ENCODE measurements around the gene ESCO1. TPM values are rescaled to one million over a fixed set of nuclear protein-coding genes. Genes with fewer than 3 reads are reported as not detected.

The ESCO1 gene
- total RNA-seq, 1 experiment from 2014 or later = 14.9 TPM

DNA sequence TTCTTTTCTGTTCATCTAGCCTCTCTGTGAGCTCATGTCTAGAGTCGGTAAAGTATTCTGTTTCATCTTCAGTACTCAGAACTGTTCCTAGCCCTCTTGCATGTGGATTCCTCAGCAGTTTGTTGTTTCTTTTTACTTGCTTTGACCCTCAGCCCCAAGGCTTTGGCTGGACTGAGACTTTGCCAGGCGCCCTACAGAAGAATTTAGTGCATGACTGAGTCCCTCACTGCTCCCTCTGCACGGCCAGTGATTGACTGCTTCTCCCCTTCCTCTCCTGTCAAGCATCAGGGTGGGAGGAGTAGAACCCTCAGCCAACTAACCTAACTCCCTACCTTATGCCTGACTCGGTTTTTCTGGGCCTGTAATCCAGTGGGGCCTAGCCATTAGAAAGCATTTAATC, 109.8 kb downstream of the ESCO1 start:
- DNase-seq (ENCODE audit: low spot score) = no peak
- H3K27ac ChIP-seq (ENCODE audit: low read depth, low read length, poor library complexity, severe bottlenecking) = no peak overlapping the region
- H3K36me3 ChIP-seq (ENCODE audit: insufficient read depth, low read length, poor library complexity, severe bottlenecking) = no peaks in the 10 kb centered on the region
- intact Hi-C loops (cut with micrococcal nuclease; ENCODE audit: unreplicated experiment) = no loop called here
- H3K4me1 ChIP-seq (ENCODE audit: insufficient read depth, low read length, poor library complexity, severe bottlenecking) = no peaks in the 10 kb centered on the region
- H3K27me3 ChIP-seq (replicated peaks; ENCODE audit: insufficient read depth, low read depth, low read length, poor library complexity) = no peaks in the 10 kb centered on the region
- TF ChIP-seq, protein P1, sequence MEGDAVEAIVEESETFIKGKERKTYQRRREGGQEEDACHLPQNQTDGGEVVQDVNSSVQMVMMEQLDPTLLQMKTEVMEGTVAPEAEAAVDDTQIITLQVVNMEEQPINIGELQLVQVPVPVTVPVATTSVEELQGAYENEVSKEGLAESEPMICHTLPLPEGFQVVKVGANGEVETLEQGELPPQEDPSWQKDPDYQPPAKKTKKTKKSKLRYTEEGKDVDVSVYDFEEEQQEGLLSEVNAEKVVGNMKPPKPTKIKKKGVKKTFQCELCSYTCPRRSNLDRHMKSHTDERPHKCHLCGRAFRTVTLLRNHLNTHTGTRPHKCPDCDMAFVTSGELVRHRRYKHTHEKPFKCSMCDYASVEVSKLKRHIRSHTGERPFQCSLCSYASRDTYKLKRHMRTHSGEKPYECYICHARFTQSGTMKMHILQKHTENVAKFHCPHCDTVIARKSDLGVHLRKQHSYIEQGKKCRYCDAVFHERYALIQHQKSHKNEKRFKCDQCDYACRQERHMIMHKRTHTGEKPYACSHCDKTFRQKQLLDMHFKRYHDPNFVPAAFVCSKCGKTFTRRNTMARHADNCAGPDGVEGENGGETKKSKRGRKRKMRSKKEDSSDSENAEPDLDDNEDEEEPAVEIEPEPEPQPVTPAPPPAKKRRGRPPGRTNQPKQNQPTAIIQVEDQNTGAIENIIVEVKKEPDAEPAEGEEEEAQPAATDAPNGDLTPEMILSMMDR (conservative IDR thresholded peaks at IDR 0.05; ENCODE audit: low read depth, low read length) = no peak
- no peak for TF ChIP-seq EZH2 (IDR thresholded peaks at IDR 0.05; ENCODE audit: borderline replicate concordance, low read depth, low read length, poor library complexity, severe bottlenecking)
- no TSS peak for BruUV-seq (replicated peaks)
- H3K4me3 ChIP-seq (ENCODE audit: low read depth, low read length, poor library complexity, severe bottlenecking) = no peak overlapping the region
- ChIA-PET POLR2A (ENCODE audit: low non-redundant PET) (no interaction called here), CTCF (no interaction called here)
- no peaks in the 10 kb centered on the region for H3K9me3 ChIP-seq (ENCODE audit: low read depth, low read length, poor library complexity, severe bottlenecking)

DNA sequence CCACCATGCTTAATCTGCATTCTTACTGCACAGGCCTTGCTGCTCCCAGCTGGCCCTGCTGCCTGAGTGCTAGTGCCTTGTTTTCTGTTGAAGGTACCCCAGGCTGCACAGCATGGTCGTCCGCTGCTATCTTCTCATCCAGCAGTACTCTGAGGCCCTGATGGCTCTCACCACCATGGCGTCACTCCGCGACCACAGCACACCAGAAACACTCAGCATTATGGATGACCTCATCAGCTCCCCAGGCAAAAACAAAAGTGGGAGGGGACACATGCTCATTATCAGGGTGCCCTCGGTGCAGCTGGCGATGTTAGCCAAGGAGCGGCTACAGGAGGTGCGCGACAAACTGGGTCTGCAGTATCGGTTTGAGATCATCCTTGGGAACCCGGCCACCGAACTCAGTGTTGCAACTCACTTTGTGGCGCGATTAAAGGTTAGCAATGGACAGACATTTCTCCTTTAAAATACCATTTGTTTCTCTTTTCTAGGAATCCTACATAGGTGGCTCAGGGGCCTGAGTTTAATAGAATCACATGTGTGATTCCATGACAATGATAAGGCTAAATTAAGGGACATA, 110.5 kb downstream of the ESCO1 start:
- Histone ChIP-seq H3K4me1 (ENCODE audit: insufficient read depth, low read length, poor library complexity, severe bottlenecking) (peaks cover 6% of the 10 kb centered on the region), H3K9me3 (ENCODE audit: low read depth, low read length, poor library complexity, severe bottlenecking) (no peaks in the 10 kb centered on the region), H3K27me3 (replicated peaks; ENCODE audit: insufficient read depth, low read depth, low read length, poor library complexity) (no peaks in the 10 kb centered on the region), H3K4me3 (ENCODE audit: low read depth, low read length, poor library complexity, severe bottlenecking) (no peak overlapping the region), H3K36me3 (ENCODE audit: insufficient read depth, low read length, poor library complexity, severe bottlenecking) (no peaks in the 10 kb centered on the region), H3K27ac (ENCODE audit: low read depth, low read length, poor library complexity, severe bottlenecking) (no peak overlapping the region)
- CTCF ChIA-PET = no interaction called here
- BruUV-seq (replicated peaks) = no TSS peak
- DNase-seq (ENCODE audit: low spot score) = no peak
- intact Hi-C loops (cut with micrococcal nuclease; ENCODE audit: unreplicated experiment) = loop anchor here (1.0 to 10.0 kb wide), 3 partner anchors 112 to 466 kb away; partner anchors contain the start of gene ESCO1
- POLR2A ChIA-PET (ENCODE audit: low non-redundant PET) = no interaction called here
- no peak for TF ChIP-seq EZH2 (IDR thresholded peaks at IDR 0.05; ENCODE audit: borderline replicate concordance, low read depth, low read length, poor library complexity, severe bottlenecking)
- TF ChIP-seq, protein P1 (conservative IDR thresholded peaks at IDR 0.05; ENCODE audit: low read depth, low read length) = no peak

DNA sequence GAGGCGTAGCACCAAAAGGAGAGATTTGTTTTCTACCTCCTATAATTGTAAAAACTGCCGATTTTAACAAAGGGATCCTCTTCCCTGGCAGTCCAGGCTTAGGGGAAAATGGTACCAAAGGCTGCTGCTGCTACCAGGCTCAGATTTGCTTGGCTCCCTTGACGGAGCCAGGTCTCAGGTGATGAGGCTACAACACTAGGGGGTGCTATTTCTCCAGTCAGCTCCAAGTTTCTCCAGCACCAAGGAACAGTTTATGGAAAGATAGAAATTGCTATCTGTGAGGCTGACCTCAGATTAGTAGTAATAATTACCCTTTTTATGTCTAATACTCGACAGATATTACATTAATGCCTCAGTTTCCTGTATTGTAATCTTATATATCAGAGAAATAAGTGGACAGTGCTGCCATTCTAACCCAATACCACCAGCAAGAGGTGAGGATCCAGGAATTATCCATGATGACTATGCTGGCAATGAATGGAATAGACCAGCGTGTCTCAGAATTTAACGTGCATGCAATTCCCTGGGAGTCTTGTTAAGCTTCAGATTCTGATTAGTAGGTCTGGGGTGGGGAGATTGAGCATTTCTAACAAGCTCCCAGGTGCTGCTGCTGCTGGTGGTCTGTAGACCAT, 111.3 kb downstream of the ESCO1 start:
- no TSS peak for BruUV-seq (replicated peaks)
- Histone ChIP-seq H3K4me1 (ENCODE audit: insufficient read depth, low read length, poor library complexity, severe bottlenecking) (peaks cover 9% of the 10 kb centered on the region), H3K27ac (ENCODE audit: low read depth, low read length, poor library complexity, severe bottlenecking) (no peak overlapping the region), H3K4me3 (ENCODE audit: low read depth, low read length, poor library complexity, severe bottlenecking) (no peak overlapping the region), H3K27me3 (replicated peaks; ENCODE audit: insufficient read depth, low read depth, low read length, poor library complexity) (no peaks in the 10 kb centered on the region), H3K9me3 (ENCODE audit: low read depth, low read length, poor library complexity, severe bottlenecking) (no peaks in the 10 kb centered on the region), H3K36me3 (ENCODE audit: insufficient read depth, low read length, poor library complexity, severe bottlenecking) (no peaks in the 10 kb centered on the region)
- DNase-seq (ENCODE audit: low spot score) = peak; percentile 72
- ChIA-PET CTCF (interaction anchor here (0.6 to 0.8 kb wide), 2 partner anchors 250 to 294 kb away, joined by 3 to 8 read pairs; no protein-coding TSS in a partner anchor), POLR2A (ENCODE audit: low non-redundant PET) (no interaction called here)
- intact Hi-C loops (cut with micrococcal nuclease; ENCODE audit: unreplicated experiment) = loop anchor here (1.0 to 10.0 kb wide), 3 partner anchors 113 to 467 kb away; partner anchors contain the start of gene ESCO1
- no peak for TF ChIP-seq EZH2 (IDR thresholded peaks at IDR 0.05; ENCODE audit: borderline replicate concordance, low read depth, low read length, poor library complexity, severe bottlenecking)
- TF ChIP-seq, protein P1 (conservative IDR thresholded peaks at IDR 0.05; ENCODE audit: low read depth, low read length) = peak; percentile 91

Measured in A673 (cell line).